Activated gamma-delta T cell treated with Interleukin-2 at 50 U/mL for 16 hours (primary cell): ENCODE results near the gene NCAM1.

ENCODE experiments used
- DNase-seq: peaks from one replicate; pipeline ENCODE4 v3.0.0-alpha.2; 2020

NCAM1 gene

DNA sequence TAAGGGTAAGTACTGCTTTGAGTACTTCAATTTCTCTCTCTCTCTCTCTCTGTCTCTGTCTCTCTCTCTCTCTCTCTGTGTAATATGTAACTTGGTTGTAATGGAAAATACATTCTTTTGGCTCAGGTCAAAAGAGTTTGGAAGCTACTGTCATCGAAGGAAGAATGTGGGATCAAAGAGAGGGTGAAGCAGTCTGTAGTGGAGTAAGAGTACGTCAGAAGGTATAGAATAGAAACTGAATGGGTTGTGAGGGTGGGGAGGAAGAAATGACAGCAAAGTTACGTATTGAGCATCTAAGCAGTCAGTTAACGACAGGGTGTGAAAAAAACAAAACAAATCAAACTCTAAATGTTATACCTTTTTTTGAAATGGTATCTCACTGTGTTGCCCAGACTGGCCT is 10.0 kb downstream of the NCAM1 start:
- no peak for DNase-seq

DNA sequence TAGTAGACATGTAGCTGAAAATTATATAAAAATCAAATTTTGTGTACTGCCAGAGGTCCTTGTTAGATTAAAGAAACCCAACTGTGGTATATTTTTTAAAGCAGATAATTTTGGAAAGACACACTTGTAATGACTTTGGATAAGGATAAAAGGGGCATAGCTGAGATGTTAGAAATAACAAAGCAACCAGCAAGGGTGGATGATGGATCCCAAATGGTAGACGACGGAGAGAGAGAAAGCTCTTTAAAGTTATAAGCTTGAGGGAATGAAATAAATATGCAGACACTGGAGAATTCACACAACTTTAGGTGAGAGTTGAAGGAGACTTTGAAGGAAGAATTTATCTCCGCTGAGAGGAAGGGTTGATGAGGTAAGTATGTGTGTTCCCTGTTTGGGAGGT is 10.6 kb downstream of the NCAM1 start:
- DNase-seq: no peak

DNA sequence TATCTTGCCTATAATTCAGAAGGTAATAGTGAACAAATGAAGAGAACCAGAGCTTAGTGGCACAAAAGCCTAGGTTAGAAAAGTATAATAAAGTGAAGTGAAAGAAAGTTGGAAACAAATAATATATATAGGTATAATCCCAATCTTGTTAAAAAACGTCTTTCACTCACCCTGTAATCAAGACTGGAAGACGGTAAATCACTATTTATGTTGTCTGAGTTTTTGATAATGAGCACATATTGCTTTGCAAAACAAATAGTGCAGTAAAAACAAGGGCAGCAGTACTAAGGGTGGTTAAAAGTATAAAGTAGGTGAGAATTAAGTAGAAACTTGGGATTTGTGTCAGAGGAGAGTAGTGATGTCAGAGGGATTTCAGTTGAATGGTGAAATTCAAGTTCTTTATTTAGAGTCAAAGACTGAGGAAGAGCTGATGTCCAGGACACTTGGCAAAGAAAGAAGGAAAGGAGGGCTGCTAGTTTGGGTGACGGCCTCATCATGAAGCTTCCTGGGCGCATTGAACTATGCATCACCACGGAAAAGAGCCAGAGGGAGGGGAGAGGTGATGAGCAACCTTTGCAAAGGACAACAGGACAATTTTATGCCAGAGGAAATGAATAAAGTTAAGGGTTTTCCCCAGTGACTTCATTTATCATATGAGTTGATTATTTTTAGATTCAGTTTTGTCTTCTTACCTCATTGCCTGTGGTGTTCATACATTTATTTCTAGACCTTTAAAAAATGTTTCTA is 11.4 kb downstream of the NCAM1 start:
- DNase-seq: no peak

DNA sequence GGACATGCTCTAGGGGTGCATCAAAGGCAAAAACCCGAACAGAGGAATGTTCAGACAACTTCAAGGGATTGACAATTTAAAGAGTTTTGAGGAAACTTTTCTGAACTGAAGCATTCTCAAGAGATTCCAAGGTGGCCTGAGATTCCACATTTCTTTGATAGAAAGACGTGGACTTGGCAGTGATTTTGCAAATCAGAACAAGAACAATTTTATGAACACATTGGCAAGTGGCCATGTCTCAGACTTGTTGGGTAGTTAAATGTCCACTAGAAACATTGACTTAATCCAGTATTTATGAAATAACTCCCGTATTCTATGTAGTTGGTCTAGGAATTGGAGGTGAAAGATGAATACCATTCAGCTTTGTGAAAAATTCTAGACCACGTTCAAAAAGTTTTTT is 13.8 kb downstream of the NCAM1 start:
- no peak for DNase-seq

DNA sequence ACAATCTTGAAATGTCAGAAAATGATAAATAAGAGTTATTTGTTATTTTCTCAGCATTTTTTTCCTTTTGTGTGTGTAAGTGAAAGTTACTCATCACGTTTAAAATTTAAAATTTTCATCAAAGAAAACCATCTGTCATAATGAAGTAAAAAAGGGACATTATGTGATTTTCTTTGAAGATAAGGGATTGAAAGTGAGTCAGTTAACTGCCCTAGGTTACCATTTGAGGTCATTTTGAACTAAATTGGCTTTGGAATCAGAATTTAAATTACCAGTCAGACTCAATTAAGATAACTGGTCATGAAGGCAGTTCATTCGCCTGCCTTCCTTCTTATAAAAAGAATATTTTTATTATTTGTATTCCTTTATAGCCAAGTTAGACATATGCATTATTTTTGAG is 14.3 kb downstream of the NCAM1 start:
- no peak for DNase-seq

DNA sequence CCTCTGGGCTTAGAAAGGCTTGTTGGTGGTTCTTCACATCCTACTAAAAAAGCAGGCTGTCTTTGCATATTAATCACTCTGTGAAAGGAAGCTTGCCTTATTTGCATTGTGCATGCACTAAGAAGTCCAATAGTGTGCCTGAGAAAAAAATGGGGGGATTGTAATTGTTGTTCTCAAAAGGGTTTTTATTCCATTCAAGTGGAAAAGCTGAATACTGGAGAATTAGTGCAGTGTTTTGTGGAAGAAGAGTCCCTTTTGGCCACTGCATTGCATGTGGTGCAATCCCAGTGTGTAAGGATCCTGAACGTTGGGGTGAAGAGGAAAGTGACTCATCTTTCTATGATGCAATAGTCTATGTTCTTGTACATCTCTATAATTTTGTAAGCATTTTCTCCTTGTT is 16.5 kb downstream of the NCAM1 start:
- DNase-seq: no peak

DNA sequence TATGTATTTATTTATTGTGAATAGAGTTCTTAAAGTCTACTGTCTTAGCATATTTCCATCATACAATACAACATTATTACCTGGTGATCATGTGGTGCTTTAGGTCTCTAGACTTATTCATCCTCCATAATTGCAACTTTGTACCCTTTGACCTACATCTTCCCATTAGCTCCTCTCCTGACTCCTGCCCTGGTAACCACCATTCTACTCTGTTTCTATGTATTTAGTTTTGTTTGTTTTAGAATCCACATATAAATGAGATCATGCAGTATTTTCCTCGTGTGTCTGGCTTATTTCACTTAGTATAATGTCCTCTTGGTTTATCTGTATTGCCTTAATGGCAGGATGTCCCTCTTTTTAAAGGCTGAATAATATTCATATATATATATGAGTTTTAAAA is 22.7 kb downstream of the NCAM1 start:
- no peak for DNase-seq

DNA sequence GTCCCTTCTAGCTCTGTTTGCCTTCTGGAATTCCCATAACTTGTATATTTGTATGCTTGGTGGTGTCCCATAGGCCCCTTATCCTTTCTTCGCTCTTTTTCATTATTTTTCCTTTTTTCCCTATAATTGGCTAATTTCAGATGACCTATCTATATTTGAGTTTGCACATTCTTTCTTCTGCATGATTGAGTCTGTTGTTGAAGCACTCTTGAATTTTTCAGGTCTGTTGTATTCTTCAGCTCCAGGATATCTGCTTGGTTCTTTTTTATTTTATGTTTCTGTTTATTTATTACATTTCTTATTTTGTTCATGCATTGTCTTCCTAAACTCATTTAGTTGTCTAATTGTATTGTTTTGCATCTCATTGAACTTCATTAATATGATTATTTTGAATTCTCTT is 28.0 kb downstream of the NCAM1 start:
- DNase-seq: no peak

DNA sequence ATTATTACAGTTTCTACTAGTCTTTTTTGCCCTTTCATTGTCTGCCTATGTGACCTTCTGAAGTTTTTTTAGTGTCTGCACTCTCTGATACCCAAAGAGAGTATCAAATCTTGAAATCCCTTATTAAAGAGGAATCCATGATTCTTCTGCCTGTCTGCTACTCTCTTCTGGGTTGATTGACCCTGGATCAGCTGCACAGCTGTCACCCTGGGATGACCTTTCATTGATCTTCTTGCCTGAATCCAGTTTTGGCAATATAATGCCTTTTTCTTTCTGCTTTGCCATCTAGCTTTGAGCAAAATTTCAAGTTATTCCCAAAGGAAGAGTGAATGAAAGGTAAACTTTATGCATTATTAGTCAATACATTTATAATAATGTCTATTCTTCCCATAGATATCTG is 32.6 kb downstream of the NCAM1 start:
- no peak for DNase-seq

DNA sequence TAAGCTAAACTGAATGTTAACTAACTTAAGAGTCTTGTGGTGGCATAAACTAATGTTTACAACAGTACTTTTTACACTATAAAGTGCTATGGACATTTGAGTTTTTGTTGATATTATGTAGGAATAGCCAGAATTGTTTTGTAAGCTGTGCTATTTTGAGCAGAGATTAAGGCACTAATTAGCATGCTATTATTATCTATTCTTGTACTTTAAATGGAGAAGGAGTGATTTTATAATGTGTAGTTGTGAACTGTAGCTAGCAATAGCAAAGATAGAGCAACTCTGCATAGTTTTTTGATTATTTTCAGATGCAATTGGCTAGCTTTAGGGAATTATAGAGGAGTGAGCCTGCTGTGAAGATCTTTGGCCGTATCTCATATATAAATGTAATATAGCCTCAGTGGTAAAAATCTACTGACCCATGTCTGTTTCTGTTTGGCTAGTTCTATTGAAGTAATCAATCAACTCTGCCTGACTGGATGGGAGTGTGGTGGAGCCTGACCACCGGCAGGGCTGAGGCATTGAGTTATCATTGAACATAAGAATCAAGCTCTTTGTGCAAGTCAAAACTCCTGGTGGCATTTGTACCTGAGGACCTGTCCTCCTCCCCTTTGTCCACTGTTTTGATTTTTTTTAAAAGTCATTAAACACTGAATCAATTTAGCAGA is 34.3 kb downstream of the NCAM1 start:
- DNase-seq: no peak

DNA sequence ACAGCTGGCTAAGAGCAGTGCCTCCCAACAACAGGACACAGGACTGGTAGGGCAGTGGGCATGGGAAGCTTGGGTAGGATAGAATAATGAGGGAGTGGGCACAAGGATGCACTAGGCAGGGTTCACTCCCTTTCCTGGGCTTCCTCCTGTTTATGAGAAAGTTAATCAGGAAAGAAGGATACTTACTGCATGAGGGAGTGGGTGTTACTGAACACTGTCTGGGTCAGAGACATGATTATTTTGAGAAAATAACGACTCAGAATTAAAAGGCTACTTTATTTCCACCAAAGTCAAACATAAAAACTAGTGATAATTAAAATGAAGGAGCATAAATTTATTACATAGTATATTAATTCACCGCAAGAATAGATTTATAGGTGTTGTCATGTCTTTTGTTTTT is 35.8 kb downstream of the NCAM1 start:
- no peak for DNase-seq

DNA sequence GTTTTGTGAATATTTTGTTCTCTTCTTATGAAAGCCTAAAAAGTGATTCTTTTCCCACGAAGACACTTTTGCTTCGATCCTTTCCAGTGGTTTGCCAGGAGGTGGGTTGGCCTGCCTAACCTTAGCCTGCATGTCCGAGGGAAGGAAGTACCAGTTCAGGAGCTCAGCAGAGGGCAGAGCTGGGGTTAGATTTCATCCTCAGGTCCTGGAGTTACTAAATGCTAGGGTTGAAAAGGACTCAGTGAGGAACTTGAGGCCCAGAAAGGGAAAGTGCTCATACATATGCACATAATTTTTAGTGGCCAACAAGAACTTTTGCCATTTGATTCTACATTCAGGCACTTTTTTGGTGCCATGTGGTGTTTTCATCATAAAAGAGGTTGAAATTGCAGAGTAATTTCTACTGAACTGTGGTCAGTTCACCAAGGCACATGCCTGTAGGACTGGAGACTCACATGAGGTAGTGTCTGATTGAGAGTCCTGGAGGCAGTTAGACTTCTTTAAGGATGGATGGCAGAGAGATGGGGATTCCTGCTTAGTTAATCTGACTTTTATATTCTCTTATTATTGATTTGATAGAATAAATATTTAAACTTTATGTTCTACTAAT is 36.7 kb downstream of the NCAM1 start:
- no peak for DNase-seq

DNA sequence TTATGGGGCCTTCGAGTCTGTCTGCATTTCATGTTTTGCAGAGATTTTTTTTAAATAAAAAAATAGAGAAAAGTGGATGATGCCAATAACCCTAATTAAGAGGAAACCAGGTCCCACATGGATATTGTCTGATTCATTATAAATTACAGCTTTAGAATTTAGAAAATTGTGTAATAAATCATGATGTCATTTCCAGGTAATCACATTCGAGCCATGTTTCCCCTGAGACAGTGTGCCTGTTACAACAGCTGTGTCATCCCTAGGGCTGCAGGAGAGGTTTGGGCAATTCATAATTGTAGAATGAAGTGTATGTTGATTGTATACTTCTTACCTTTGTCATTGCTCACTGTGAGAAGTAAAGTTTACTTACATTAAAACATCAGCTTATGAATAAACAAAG is 38.3 kb downstream of the NCAM1 start:
- DNase-seq: no peak

DNA sequence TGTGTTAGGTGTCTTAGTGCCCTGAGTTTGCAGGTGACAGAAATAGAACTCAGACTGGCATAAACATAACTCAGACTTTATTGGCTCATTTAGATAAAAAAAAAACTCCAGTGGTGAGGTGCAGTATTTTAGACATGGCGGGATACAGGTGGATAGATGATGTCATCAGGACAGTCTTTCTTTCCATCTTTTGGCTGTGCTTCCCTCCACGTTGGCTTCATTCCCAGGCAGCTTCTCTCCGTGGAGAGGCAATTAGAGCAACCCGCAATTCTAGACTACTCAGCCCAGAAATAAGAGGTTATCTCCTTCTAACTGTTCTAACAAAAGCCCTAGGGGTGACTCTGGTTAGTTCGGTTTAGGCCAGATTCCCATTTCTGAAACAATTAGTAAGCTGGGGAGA is 40.5 kb downstream of the NCAM1 start:
- DNase-seq: no peak

DNA sequence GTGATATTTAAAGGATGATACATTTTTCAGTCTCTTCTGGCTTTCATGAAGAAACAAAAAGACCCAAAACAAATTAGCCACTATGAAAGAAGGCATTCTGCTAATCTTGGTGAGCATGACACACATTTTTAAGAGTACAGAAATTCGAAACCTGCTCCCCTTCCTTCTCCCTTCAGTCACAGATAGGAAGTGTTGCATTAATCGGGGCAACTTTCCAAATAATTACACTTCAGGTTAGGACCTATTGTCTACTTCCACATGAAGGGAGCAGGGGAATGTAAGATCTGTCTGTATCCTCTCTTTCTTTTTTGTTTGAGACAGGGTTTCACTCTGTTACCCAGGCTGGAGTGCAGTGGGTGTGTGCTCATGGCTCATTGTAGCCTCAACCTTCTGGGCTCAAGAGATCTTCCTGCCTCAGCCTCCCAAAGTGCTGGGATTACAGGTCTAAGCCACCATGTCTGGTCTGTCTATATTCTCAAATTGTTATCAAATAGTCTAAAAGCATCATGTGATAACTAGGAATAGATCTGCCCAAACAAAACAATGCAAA is 45.8 kb downstream of the NCAM1 start:
- no peak for DNase-seq

DNA sequence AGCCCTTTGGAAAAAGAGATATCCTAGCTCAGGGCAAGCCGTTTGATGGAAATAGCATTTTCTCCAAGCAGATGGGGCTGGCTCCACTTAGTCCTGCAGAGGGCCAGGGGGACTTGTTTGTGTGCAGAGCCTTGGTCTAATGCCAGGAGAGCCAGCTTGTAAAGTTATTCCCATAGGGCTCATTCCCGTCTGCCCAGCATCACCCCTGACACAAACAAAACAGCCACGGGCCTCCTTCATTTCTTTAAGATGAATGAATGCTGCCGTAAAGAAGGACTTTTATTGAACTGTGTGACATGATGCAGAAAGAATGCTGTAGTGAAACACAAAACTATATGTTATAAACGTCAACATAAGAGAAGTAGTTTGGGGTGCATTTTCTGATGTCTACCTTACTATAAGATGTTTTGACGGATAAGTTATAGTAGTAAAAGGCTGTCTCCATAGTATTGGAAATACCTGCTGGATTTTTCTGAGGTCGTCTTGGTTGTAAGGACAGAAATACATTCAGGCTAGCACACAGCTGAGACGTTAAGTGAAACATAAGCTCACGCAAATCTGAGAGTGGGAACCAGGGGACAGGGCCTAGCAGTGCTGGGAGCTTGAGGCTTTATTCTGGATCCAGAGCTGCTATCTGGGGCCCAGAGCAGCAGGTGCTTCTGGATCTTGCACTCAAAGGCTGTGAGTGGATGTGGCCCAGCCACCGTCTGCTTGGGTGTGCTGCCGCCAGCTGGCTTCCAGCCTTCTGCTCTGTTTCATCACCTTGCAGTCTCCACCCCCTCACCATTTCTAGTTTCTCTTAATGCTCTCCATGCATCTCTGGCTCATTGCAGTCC is 53.3 kb downstream of the NCAM1 start:
- DNase-seq: no peak

DNA sequence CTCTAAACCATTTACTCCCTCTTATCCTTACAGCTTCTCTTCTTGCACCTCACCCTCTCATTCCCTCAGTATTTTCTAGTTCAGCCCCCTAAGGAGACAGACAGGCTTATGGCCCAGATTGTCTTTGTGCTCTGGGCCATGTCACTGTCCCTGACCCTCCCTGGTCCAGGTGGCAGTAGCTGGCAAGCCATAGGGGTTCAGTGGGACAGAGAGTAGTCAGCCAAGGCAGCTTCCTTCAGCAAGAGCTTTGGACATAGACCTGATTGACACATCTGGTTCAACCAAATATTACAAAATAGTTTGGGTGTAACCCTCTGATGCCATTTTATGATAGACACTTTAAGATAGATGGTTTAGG is 53.9 kb downstream of the NCAM1 start:
- no peak for DNase-seq

DNA sequence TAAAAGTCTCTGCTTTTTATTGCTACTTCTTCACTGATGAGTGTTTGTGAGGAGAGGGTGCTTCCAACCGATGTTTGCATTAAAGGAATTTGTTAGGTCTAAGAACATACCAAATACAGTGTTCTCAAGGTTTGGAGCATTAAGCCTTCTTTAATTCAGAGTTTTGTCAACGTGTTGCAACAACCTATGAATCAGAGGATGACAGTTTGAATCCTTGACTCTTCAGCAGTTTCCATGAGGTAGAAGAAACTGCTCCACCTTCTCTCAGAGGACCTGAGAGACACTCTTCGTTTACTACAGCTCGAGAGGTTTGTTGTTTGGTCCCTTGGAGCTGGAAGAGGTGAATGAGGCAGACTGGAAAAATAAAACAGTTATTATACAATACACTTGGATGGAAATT is 55.7 kb downstream of the NCAM1 start:
- no peak for DNase-seq

DNA sequence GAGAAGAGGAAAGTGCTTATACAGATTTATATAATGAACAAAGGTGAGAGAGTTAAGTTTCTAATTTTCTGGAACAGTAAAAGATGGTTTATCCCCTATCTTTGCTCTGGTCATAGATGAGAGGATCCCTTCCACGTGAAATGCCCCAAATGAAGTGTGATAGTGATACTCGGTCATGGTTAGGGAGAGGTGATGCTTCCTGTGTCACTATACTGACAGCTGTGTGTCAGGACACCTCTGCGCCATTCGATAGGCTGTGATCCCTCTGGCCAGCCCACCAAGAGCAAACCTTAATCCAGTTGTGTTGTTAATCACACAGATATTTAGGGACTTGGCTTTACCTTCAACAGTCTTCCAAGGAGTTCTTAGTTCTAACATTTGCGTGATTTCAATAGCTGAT is 57.7 kb downstream of the NCAM1 start:
- DNase-seq: no peak

DNA sequence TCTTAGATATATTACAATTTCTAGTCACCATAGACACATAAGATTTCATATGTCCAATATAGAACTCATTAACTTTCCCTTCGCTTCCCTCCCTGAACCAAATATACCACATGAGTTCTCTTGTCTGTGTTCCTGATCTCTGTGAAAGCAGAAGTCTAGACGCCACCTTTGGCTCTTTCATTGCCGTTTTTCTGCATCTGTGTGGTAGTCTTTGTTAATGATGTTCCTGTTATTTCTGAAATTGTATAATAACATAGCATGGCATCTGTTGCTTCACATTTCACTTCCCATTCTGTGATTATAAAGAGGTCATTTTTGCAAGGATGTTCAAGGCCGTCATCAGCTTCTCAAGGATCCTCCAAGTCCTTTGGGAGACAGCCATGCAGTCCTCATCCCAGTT is 58.5 kb downstream of the NCAM1 start:
- no peak for DNase-seq

DNA sequence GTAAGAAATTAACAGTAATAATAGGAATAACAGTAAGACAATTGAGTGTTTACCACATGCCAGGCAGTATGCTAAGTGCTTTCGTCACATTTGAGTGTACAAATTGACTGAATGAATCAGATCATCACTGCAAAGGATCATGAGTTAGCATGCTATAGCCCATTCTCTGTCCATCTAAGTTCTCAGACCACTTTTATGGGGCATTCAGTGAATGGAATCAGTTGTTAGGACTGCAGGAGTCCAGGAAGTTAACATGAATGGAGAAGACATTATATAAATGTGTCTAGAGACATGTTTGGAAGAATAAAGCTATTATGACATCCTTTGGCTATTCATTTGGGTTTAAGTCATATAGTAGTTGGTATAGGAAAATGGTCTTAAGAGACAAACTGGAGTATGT is 59.9 kb downstream of the NCAM1 start:
- DNase-seq: no peak

DNA sequence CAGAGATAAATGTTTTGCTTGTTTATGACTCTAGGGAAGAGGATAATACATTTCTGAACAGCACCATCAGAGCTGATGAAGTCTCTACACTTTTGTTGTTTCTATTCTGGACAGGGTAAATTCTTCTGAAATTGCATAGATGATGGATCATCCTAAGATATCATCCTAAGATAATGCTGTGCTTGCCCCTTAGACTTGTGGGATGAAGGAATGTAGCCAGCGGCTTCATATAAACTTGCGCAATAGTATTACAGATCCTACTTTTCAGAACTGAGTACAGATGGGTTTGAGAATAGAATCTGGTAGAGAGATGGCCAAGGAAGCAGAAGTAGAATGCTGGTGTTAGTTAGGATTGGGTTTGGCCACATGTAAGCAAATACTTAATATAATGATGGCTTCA is 61.0 kb downstream of the NCAM1 start:
- no peak for DNase-seq

DNA sequence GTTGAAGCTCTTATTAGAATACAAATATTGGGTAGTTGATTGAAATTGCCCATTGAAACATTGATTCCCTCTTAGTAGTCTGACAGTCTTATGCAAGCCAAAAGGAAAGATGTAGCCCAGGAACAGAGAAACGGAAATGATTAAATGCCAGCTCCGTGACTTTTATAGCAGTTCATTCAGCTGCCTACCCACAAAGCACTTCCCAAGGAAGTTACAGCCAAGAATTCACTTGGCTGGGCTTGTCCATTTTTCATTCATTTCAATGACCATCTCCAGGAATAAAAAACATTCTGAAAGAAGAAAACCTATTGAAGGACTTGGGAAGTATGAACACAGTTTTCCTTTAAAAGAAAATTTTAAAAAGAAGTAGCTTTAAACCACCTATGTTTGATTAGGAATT is 62.0 kb downstream of the NCAM1 start:
- no peak for DNase-seq

DNA sequence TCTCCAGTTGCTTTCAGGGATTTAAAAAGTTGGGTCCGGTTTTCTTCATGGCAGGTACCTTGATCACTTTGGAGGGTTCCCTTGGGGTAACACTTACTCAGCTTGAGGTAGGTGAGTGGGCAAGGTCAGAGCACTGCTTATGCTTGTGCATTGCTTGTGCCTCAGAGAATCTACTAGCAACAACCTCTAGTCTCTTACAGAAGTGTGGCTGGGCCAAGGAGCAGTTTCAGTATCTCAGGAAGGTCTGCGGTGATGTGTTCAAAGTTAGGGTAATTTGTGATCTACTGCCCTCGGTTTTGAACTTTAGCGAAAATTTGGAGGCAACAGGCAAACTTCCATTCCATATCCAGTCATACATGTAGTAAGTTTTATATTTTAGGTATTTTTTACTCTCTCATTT is 62.8 kb downstream of the NCAM1 start:
- no peak for DNase-seq
